Coronary artery (tissue), 2 donors: ENCODE measurements around the gene TMCO6.
"Not testable (repeated sequence)": the region's sequence is repeated elsewhere in the genome, so short reads cannot be mapped to it uniquely, and the experiment has no call there.

Source experiments
- DNase-seq: peaks from one replicate; pipeline ENCODE4 v3.0.0-alpha.2; 2017; ENCODE audit warnings: low spot score
- H3K27ac ChIP-seq, 2 donors: fragments of 200-600 bp; sonication (generic); one replicate each; pipeline ENCODE4 v1.5.1; 2016 to 2019
- H3K4me3 ChIP-seq: fragments of 200-600 bp; sonication (generic); 2 replicates; pipeline ENCODE4 v1.5.1; 2016; ENCODE audit warnings: mild to moderate bottlenecking, moderate library complexity
- TF ChIP-seq, protein P1 (sequence below): fragments of 200-600 bp; sonication (generic); IDR thresholded peaks from one replicate; pipeline ENCODE4 v1.5.1; 2019; ENCODE audit warnings: antibody characterized with exemption

Gene TMCO6

GRCh38 chr5:140598836-140599235, 40.4 kb upstream of the TMCO6 start:
- H3K4me3 ChIP-seq: no peak overlapping the region
- peak overlapping the region in 1 of 2 donors; percentile 7 for H3K27ac ChIP-seq
- DNase-seq: no peak
- TF ChIP-seq, protein P1, sequence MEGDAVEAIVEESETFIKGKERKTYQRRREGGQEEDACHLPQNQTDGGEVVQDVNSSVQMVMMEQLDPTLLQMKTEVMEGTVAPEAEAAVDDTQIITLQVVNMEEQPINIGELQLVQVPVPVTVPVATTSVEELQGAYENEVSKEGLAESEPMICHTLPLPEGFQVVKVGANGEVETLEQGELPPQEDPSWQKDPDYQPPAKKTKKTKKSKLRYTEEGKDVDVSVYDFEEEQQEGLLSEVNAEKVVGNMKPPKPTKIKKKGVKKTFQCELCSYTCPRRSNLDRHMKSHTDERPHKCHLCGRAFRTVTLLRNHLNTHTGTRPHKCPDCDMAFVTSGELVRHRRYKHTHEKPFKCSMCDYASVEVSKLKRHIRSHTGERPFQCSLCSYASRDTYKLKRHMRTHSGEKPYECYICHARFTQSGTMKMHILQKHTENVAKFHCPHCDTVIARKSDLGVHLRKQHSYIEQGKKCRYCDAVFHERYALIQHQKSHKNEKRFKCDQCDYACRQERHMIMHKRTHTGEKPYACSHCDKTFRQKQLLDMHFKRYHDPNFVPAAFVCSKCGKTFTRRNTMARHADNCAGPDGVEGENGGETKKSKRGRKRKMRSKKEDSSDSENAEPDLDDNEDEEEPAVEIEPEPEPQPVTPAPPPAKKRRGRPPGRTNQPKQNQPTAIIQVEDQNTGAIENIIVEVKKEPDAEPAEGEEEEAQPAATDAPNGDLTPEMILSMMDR: no peak

DNA sequence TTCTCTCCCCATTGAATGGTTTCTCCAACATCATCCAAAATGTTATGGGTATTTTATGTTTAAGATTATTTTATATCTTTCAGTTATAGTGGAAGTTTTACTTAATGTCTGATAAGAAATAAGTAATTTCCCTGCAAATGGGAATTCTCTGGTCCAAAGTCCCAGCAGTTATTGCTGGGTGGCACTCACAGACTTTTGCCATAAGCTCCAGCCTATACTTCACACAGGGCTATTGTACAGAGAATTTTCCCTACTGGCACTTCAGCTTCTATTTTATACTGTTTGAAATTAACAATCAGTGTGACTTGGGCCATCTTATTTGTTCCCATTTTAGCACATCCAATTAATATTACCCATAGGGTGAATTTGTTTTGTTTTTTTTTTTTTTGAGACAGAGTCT, 39.2 kb upstream of the TMCO6 start:
- TF ChIP-seq, protein P1: no peak
- no peak overlapping the region for H3K27ac ChIP-seq
- no peak overlapping the region for H3K4me3 ChIP-seq
- no peak for DNase-seq

- H3K27ac ChIP-seq: peak overlapping the region in 1 of 2 donors; percentile 69
- TF ChIP-seq, protein P1: no peak
- H3K4me3 ChIP-seq: no peak overlapping the region
- no peak for DNase-seq
Measured at GRCh38 chr5:140602147-140602546, 37.1 kb upstream of the TMCO6 start.

DNA sequence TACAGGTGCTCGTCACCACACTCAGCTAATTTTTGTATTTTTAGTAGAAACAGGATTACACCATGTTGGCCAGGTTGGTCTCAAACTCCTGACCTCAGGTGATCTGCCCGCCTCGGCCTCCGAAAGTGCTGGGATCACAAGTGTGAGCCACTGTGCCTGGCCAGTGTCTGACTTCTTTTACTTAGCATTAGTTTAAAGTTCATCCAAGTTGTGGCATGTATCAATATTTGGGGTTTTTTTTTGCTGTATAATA, 35.9 kb upstream of the TMCO6 start:
- not testable (repeated sequence) for DNase-seq, H3K4me3 ChIP-seq
- H3K27ac ChIP-seq: peak overlapping the region in 1 of 2 donors; percentile 45

DNA sequence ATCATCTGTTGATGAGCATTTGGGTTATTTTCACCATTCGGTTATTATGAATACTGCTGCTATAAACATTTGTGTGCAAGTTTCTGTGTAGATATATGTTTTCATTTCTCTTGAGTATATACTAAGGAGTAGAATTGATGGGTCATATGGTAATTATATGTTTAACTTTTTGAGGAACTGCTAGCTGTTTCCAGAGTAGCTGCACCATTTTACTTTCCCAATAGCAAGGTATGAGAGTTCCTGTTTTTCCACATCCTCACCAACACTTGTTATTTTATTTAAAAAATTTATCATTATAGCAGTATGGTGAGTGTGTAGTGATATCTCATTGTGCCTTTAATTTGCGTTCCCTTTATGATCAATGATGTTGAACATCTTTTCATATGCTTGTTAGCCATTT, 35.5 kb upstream of the TMCO6 start:
- peak overlapping the region in 1 of 2 donors; percentile 45 for H3K27ac ChIP-seq
- no peak for DNase-seq
- TF ChIP-seq, protein P1: no peak
- no peak overlapping the region for H3K4me3 ChIP-seq

GRCh38 chr5:140605879-140606278, 33.4 kb upstream of the TMCO6 start:
- Histone ChIP-seq H3K4me3 (no peak overlapping the region), H3K27ac (no peak overlapping the region)
- TF ChIP-seq, protein P1: no peak
- DNase-seq: no peak

- H3K27ac ChIP-seq: no peak overlapping the region
- DNase-seq: no peak
- TF ChIP-seq, protein P1: no peak
- no peak overlapping the region for H3K4me3 ChIP-seq
Measured at GRCh38 chr5:140607031-140607430, 32.2 kb upstream of the TMCO6 start.

- TF ChIP-seq, protein P1: no peak
- H3K4me3 ChIP-seq: no peak overlapping the region
- peak overlapping the region in 1 of 2 donors; percentile 51 for H3K27ac ChIP-seq
- DNase-seq: no peak
Measured at GRCh38 chr5:140608722-140609121, 30.5 kb upstream of the TMCO6 start.
